Measurements from ENCODE around the gene SH3RF3. TPM values are rescaled to one million over a fixed set of nuclear protein-coding genes. Genes with fewer than 3 reads are reported as not detected.
A peak's percentile ranks its signal among the peaks of the same experiment; 100 is the strongest.

Gene SH3RF3
- total and polyA plus RNA-seq, 4 donors: 2.9 to 9.7 (median 8.6) TPM

- Histone ChIP-seq H3K9me3 (ENCODE audit: control insufficient read depth in 4 of 4, insufficient read depth in 3 of 4, low read length in 3 of 4) (no peaks in the 10 kb centered on the region), H3K4me3 (no peak overlapping the region), H3K27me3 (ENCODE audit: control insufficient read depth in 3 of 3, insufficient read depth in 3 of 3, low read length in 2 of 3) (no peaks in the 10 kb centered on the region), H3K4me1 (ENCODE audit: control insufficient read depth in 5 of 5, insufficient read depth in 5 of 5, low read length in 5 of 5) (peaks cover 3 to 33% (median 14%) of the 10 kb centered on the region in 5 donors), H3K36me3 (ENCODE audit: control insufficient read depth in 4 of 4, insufficient read depth in 4 of 4, low read length in 4 of 4) (no peaks in the 10 kb centered on the region), H3K27ac (ENCODE audit: low read depth in 1 of 2, low read length in 1 of 2) (no peak overlapping the region), H3K9ac (ENCODE audit: insufficient read depth in 1 of 2, low read length in 2 of 2) (no peak overlapping the region)
- TF ChIP-seq, protein P1, sequence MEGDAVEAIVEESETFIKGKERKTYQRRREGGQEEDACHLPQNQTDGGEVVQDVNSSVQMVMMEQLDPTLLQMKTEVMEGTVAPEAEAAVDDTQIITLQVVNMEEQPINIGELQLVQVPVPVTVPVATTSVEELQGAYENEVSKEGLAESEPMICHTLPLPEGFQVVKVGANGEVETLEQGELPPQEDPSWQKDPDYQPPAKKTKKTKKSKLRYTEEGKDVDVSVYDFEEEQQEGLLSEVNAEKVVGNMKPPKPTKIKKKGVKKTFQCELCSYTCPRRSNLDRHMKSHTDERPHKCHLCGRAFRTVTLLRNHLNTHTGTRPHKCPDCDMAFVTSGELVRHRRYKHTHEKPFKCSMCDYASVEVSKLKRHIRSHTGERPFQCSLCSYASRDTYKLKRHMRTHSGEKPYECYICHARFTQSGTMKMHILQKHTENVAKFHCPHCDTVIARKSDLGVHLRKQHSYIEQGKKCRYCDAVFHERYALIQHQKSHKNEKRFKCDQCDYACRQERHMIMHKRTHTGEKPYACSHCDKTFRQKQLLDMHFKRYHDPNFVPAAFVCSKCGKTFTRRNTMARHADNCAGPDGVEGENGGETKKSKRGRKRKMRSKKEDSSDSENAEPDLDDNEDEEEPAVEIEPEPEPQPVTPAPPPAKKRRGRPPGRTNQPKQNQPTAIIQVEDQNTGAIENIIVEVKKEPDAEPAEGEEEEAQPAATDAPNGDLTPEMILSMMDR (IDR thresholded peaks at IDR 0.05; ENCODE audit: control extremely low read depth, extremely low read depth): no peak
- ATAC-seq (ENCODE audit: insufficient read depth, low FRiP score) (no peak), DNase-seq (no peak)
- WGBS, 2 donors: 81 to 85% methylated on average over 7 of the region's 7 CpGs
Measured at GRCh38 chr2:109280804-109281203, 151.8 kb downstream of the SH3RF3 start.

DNA sequence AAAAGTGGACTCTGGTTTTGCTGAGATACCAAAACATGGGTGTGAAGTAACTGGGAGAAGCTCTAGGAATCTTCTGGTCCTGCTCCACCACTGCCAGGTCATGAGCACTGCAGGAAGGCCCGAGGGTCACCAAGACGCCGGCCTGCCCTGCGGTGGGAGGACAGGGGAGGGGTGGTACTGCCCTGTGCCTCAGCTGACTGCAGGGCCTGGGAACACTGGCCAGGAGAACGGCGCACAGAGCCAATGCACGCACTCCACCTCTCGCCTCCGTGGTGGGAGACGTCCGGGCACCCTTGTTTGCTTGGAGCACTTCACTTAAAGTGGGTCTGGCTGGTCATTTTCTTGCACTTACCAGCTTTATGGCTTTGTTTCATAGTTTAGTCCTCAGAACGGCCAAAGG is 153.4 kb downstream of the SH3RF3 start:
- DNase-seq (no peak), ATAC-seq (ENCODE audit: insufficient read depth, low FRiP score) (no peak)
- Histone ChIP-seq H3K4me3 (no peak overlapping the region), H3K9me3 (ENCODE audit: control insufficient read depth in 4 of 4, insufficient read depth in 3 of 4, low read length in 3 of 4) (no peaks in the 10 kb centered on the region), H3K36me3 (ENCODE audit: control insufficient read depth in 4 of 4, insufficient read depth in 4 of 4, low read length in 4 of 4) (no peaks in the 10 kb centered on the region), H3K4me1 (ENCODE audit: control insufficient read depth in 5 of 5, insufficient read depth in 5 of 5, low read length in 5 of 5) (peaks cover 3 to 35% (median 15%) of the 10 kb centered on the region in 5 donors), H3K27me3 (ENCODE audit: control insufficient read depth in 3 of 3, insufficient read depth in 3 of 3, low read length in 2 of 3) (no peaks in the 10 kb centered on the region), H3K27ac (ENCODE audit: low read depth in 1 of 2, low read length in 1 of 2) (no peak overlapping the region), H3K9ac (ENCODE audit: insufficient read depth in 1 of 2, low read length in 2 of 2) (no peak overlapping the region)
- TF ChIP-seq, protein P1 (IDR thresholded peaks at IDR 0.05; ENCODE audit: control extremely low read depth, extremely low read depth): no peak
- WGBS, 2 donors: 76 to 83% methylated on average over 12 of the region's 12 CpGs

DNA sequence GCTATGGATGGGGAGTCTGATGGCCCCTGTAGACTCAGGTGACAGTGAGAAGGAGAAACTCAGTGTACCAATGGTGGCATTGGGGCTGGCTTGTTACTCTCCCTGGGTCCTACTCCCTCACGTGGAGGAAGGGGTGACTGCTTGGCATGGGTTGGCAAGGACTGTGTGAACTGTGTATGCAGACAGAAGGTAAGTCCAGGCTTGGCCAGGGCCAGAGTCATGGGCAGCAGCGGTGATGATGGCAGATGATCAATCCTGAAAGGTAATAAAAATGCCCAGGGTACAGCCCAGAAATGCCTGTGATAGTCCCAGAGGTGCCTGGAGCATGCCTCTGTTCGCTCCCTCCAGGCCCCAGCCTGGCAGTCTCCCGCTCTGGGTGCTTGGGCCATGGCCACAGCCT is 153.9 kb downstream of the SH3RF3 start:
- Histone ChIP-seq H3K4me1 (ENCODE audit: control insufficient read depth in 5 of 5, insufficient read depth in 5 of 5, low read length in 5 of 5) (peaks cover 3 to 35% (median 15%) of the 10 kb centered on the region in 5 donors), H3K27me3 (ENCODE audit: control insufficient read depth in 3 of 3, insufficient read depth in 3 of 3, low read length in 2 of 3) (no peaks in the 10 kb centered on the region), H3K36me3 (ENCODE audit: control insufficient read depth in 4 of 4, insufficient read depth in 4 of 4, low read length in 4 of 4) (no peaks in the 10 kb centered on the region), H3K4me3 (no peak overlapping the region), H3K9ac (ENCODE audit: insufficient read depth in 1 of 2, low read length in 2 of 2) (no peak overlapping the region), H3K27ac (ENCODE audit: low read depth in 1 of 2, low read length in 1 of 2) (no peak overlapping the region), H3K9me3 (ENCODE audit: control insufficient read depth in 4 of 4, insufficient read depth in 3 of 4, low read length in 3 of 4) (no peaks in the 10 kb centered on the region)
- TF ChIP-seq, protein P1 (IDR thresholded peaks at IDR 0.05; ENCODE audit: control extremely low read depth, extremely low read depth): no peak
- 97% methylated on average over 4 of the region's 4 CpGs for WGBS, 2 donors
- DNase-seq (no peak), ATAC-seq (ENCODE audit: insufficient read depth, low FRiP score) (no peak)

DNA sequence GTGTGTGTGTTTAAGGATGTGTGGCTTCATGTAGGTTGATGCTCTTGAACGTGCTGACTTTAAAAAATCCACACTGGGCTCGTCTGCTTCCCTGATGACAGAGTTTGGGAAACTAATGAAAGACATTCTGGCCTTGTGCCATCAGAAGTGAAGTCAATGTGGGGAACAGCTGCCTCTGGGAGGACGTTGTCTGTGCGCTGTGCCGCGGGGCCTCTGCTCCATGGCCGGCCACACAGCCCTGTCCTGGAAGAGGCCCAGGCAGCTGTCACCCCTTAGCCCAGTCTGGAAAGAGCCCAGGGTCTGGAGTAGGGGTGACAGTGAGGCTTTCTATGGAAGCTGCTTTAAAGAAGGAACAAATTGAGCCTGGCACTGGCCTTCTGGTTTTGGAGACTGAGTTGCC is 155.8 kb downstream of the SH3RF3 start:
- 50 to 61% methylated on average over 7 of the region's 7 CpGs for WGBS, 2 donors
- DNase-seq: peak; percentile 88 to 94 (median 93)
- Histone ChIP-seq H3K4me1 (ENCODE audit: control insufficient read depth in 5 of 5, insufficient read depth in 5 of 5, low read length in 5 of 5) (peaks cover 8 to 28% (median 15%) of the 10 kb centered on the region in 5 donors), H3K36me3 (ENCODE audit: control insufficient read depth in 4 of 4, insufficient read depth in 4 of 4, low read length in 4 of 4) (no peaks in the 10 kb centered on the region), H3K27me3 (ENCODE audit: control insufficient read depth in 3 of 3, insufficient read depth in 3 of 3, low read length in 2 of 3) (no peaks in the 10 kb centered on the region), H3K9ac (ENCODE audit: insufficient read depth in 1 of 2, low read length in 2 of 2) (no peak overlapping the region), H3K27ac (ENCODE audit: low read depth in 1 of 2, low read length in 1 of 2) (peak overlapping the region in 1 of 2 donors; percentile 14), H3K4me3 (no peak overlapping the region), H3K9me3 (ENCODE audit: control insufficient read depth in 4 of 4, insufficient read depth in 3 of 4, low read length in 3 of 4) (no peaks in the 10 kb centered on the region)
- TF ChIP-seq, protein P1 (IDR thresholded peaks at IDR 0.05; ENCODE audit: control extremely low read depth, extremely low read depth): no peak
- ATAC-seq (ENCODE audit: insufficient read depth, low FRiP score): no peak

Data from lung (tissue), 12 donors.